Breast epithelium (tissue), 3 donors: ENCODE results near the gene TMEM38A.

ENCODE experiments used
- POLR2A ChIP-seq: fragments of 450-650 bp; IDR thresholded peaks from one replicate; pipeline ENCODE4 v1.6.1; 2016; ENCODE audit warnings: antibody characterized with exemption, mild to moderate bottlenecking, moderate library complexity
- POLR2AphosphoS5 ChIP-seq, 3 donors: sonication (generic); formaldehyde crosslinking; IDR thresholded peaks; one replicate each; pipeline ENCODE4 v1.6.1; 2017; ENCODE audit warnings: antibody characterized with exemption in 3 of 3
- TF ChIP-seq, protein P1 (sequence below), 3 donors: fragments of 450-650 bp; IDR thresholded peaks; one replicate each; pipeline ENCODE4 v1.5.1; 2016 to 2017; ENCODE audit warnings: antibody characterized with exemption in 3 of 3, mild to moderate bottlenecking in 3 of 3, moderate library complexity in 3 of 3

DNA sequence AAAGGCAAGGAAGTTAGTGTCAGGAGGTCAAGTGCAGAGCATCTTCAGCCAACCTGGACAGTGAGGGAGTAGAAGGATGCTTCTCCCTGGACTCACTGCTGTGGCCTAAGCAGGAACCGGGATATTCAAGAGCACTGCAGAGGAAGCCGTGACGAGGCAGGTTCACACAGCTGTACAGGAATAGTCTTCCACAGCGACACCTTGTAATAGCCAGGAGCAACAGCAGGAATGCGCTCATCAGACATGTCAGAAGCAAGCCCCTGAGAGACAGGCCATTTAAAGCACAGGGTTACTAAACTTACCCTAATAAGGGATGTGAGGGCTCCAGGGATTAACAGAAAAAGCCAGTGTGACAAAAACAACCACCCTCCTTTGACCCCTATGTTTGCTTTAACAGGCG is 29.5 kb upstream of the TMEM38A start:
- TF ChIP-seq, protein P1, sequence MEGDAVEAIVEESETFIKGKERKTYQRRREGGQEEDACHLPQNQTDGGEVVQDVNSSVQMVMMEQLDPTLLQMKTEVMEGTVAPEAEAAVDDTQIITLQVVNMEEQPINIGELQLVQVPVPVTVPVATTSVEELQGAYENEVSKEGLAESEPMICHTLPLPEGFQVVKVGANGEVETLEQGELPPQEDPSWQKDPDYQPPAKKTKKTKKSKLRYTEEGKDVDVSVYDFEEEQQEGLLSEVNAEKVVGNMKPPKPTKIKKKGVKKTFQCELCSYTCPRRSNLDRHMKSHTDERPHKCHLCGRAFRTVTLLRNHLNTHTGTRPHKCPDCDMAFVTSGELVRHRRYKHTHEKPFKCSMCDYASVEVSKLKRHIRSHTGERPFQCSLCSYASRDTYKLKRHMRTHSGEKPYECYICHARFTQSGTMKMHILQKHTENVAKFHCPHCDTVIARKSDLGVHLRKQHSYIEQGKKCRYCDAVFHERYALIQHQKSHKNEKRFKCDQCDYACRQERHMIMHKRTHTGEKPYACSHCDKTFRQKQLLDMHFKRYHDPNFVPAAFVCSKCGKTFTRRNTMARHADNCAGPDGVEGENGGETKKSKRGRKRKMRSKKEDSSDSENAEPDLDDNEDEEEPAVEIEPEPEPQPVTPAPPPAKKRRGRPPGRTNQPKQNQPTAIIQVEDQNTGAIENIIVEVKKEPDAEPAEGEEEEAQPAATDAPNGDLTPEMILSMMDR (IDR thresholded peaks at IDR 0.05), result no peak
- TF ChIP-seq POLR2AphosphoS5 (IDR thresholded peaks at IDR 0.05) (no peak), POLR2A (no peak)
